Fibroblast of lung (primary cell): ENCODE results near the gene NAV1.

ENCODE experiments used
- EZH2 ChIP-seq: IDR thresholded peaks from 2 replicates; pipeline ENCODE4 v1.5.1; 2012; ENCODE audit warnings: low read length, control low read depth, mild to moderate bottlenecking; ENCODE audit errors: missing control alignments
- TF ChIP-seq, protein P1 (sequence below), 2 donors: IDR thresholded peaks in 1 of 2; conservative IDR thresholded peaks in 1 of 2; 1 replicate in 1 of 2; 2 replicates in 1 of 2; pipeline ENCODE4 v1.5.1; 2011 to 2012; ENCODE audit warnings: low read length in 2 of 2, control low read depth in 1 of 2, inconsistent platforms in 1 of 2, low read depth in 1 of 2, mild to moderate bottlenecking in 1 of 2

- TF ChIP-seq, protein P1, sequence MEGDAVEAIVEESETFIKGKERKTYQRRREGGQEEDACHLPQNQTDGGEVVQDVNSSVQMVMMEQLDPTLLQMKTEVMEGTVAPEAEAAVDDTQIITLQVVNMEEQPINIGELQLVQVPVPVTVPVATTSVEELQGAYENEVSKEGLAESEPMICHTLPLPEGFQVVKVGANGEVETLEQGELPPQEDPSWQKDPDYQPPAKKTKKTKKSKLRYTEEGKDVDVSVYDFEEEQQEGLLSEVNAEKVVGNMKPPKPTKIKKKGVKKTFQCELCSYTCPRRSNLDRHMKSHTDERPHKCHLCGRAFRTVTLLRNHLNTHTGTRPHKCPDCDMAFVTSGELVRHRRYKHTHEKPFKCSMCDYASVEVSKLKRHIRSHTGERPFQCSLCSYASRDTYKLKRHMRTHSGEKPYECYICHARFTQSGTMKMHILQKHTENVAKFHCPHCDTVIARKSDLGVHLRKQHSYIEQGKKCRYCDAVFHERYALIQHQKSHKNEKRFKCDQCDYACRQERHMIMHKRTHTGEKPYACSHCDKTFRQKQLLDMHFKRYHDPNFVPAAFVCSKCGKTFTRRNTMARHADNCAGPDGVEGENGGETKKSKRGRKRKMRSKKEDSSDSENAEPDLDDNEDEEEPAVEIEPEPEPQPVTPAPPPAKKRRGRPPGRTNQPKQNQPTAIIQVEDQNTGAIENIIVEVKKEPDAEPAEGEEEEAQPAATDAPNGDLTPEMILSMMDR (conservative IDR thresholded peaks at IDR 0.05 in 1 of 2, IDR thresholded peaks at IDR 0.05 in 1 of 2; ENCODE audit: low read depth in 1 of 2, low read length in 2 of 2): no peak
- no peak for TF ChIP-seq EZH2
Measured at GRCh38 chr1:201495551-201496295, 43.2 kb upstream of the NAV1 start.
